ENCODE data around the gene EN2. TPM values are rescaled to one million over a fixed set of nuclear protein-coding genes. Genes with fewer than 3 reads are reported as not detected.

EN2 gene
- total RNA-seq, 2 donors from 2014 or later = 0.27 TPM; not detected in 1

DNA sequence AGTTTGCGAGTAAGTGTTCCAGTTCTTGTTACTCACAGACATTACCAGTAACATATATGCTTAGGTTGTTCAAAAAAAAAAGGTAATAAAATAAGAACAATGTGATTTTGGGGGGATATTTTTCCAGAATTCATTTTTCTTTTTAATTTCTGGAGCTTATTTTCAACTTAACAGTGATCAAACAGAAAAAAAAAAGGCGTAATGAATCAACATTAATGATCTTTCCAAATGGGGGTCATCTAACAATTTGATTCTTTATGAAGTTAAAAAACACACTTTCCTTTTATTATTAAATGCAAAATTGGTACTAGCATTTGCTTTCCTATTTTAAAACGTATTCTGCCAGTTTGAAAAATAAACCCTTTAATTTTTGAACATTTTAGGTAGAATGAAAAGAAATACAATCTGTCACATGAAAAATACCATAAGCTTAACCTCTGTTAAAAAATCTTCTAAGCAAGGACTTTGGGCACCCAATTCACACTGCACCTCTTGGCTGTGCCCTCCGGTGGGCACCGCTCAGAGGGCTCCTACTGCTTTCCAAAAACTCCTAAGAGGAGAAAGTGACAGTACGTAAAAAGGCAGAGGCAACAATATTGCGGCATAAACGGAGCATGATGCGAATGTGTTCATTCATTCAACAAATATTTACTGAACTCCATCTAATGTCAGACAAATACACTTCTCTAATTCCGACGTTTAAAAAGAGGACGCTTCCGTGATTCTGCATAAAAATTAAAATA lies 55.8 kb downstream of the EN2 start:
- no peak overlapping the region for H3K27ac ChIP-seq
- no peaks in the 10 kb centered on the region for H3K9me3 ChIP-seq
- H3K4me3 ChIP-seq = no peak overlapping the region
- H3K36me3 ChIP-seq = no peaks in the 10 kb centered on the region
- DNase-seq (ENCODE audit: low spot score) = no peak
- no peak for ATAC-seq (ENCODE audit: insufficient number of reproducible peaks, low FRiP score, low read depth)
- H3K27me3 ChIP-seq (replicated peaks; ENCODE audit: insufficient read depth) = peaks cover 10% of the 10 kb centered on the region
- TF ChIP-seq, protein P1, sequence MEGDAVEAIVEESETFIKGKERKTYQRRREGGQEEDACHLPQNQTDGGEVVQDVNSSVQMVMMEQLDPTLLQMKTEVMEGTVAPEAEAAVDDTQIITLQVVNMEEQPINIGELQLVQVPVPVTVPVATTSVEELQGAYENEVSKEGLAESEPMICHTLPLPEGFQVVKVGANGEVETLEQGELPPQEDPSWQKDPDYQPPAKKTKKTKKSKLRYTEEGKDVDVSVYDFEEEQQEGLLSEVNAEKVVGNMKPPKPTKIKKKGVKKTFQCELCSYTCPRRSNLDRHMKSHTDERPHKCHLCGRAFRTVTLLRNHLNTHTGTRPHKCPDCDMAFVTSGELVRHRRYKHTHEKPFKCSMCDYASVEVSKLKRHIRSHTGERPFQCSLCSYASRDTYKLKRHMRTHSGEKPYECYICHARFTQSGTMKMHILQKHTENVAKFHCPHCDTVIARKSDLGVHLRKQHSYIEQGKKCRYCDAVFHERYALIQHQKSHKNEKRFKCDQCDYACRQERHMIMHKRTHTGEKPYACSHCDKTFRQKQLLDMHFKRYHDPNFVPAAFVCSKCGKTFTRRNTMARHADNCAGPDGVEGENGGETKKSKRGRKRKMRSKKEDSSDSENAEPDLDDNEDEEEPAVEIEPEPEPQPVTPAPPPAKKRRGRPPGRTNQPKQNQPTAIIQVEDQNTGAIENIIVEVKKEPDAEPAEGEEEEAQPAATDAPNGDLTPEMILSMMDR (IDR thresholded peaks at IDR 0.05) = no peak
- no peaks in the 10 kb centered on the region for H3K4me1 ChIP-seq (ENCODE audit: control insufficient read depth in 1 of 2, low read depth in 2 of 2)

- Histone ChIP-seq H3K4me1 (ENCODE audit: control insufficient read depth in 1 of 2, low read depth in 2 of 2) (no peaks in the 10 kb centered on the region), H3K9me3 (no peaks in the 10 kb centered on the region), H3K27me3 (replicated peaks; ENCODE audit: insufficient read depth) (peaks cover 10% of the 10 kb centered on the region)
Observed at GRCh38 chr7:155514296-155514695, 56.4 kb downstream of the EN2 start.

More at GRCh38 chr7:155514296-155514695, 56.4 kb downstream of the EN2 start:
- TF ChIP-seq, protein P1 (IDR thresholded peaks at IDR 0.05) = no peak
- H3K4me3 ChIP-seq = no peak overlapping the region
- H3K36me3 ChIP-seq = no peaks in the 10 kb centered on the region
- no peak overlapping the region for H3K27ac ChIP-seq
- DNase-seq (ENCODE audit: low spot score) = no peak
- no peak for ATAC-seq (ENCODE audit: insufficient number of reproducible peaks, low FRiP score, low read depth)

Other genes starting within 250 kb of the EN2 start
- gene INSIG1, start 160.3 kb upstream of the EN2 start, total RNA-seq = 10 to 100 TPM; 42.9 to 83.2 TPM
- not detected for gene CNPY1, start 88.4 kb downstream of the EN2 start, total RNA-seq
- gene RBM33, start 186.5 kb downstream of the EN2 start, total RNA-seq = 10 to 100 TPM; 64.6 to 80.3 TPM

Data from thoracic aorta (tissue), 2 donors.